Panc1 (cell line): Measurements from ENCODE around the gene KRT2. TPM values are rescaled to one million over a fixed set of nuclear protein-coding genes. Genes with fewer than 3 reads are reported as not detected.

ENCODE experiments used
- ATAC-seq: fragments of 200-7000 bp; cut with Tn5 transposase; 2 replicates; pipeline ENCODE4 v1.9.1; 2020; ENCODE audit warnings: mild to moderate bottlenecking, moderate library complexity
- BruUV-seq: library from RNA; stranded (reverse); fragments of 400-500 nt; replicated peaks from 2 replicates; lab custom pipeline; 2021; lab: Mats Ljungman, UMichigan
- CTCF ChIA-PET: fragments of 300-600 bp; sonication (Branson Sonifier 250); formaldehyde crosslinking; loops from one replicate; lab custom pipeline; 2022; ENCODE audit warnings: antibody characterized with exemption; lab: Charles Lee
- POLR2A ChIA-PET: fragments of 300-600 bp; sonication (Branson Sonifier 250); formaldehyde crosslinking; loops from one replicate; lab custom pipeline; 2022; ENCODE audit warnings: antibody characterized with exemption; lab: Charles Lee
- DNase-seq: peaks from one replicate; pipeline ENCODE4 v3.0.0-alpha.2; 2010; ENCODE audit warnings: low read depth, low spot score
- H3K27ac ChIP-seq: 2 replicates; pipeline ENCODE4 v1.5.1; 2011; ENCODE audit warnings: mild to moderate bottlenecking, low read length, inconsistent platforms
- H3K27me3 ChIP-seq: fragments of 200-500 bp; sonication (Bioruptor generic); 2 replicates; pipeline ENCODE4 v1.6.0; 2014; ENCODE audit warnings: low read length, inconsistent platforms; ENCODE audit not compliant: control insufficient read depth, insufficient read depth
- H3K36me3 ChIP-seq: fragments of 200-500 bp; sonication (Bioruptor generic); 2 replicates; pipeline ENCODE4 v1.5.1; 2014; ENCODE audit warnings: inconsistent platforms, mild to moderate bottlenecking, low read length, moderate library complexity; ENCODE audit not compliant: control insufficient read depth, insufficient read depth
- H3K4me1 ChIP-seq: 2 replicates; pipeline ENCODE4 v1.5.1; 2011; ENCODE audit warnings: inconsistent platforms, mild to moderate bottlenecking, low read length, moderate library complexity; ENCODE audit not compliant: control insufficient read depth, insufficient read depth
- H3K4me3 ChIP-seq, 2 experiments: 2 replicates each; pipeline ENCODE4 v1.5.1; 2011 to 2012; ENCODE audit warnings: low read depth in 2 of 2, low read length in 2 of 2, mild to moderate bottlenecking in 2 of 2, inconsistent platforms in 1 of 2, moderate library complexity in 1 of 2
- H3K9me3 ChIP-seq: fragments of 200-500 bp; sonication (Bioruptor generic); 2 replicates; pipeline ENCODE4 v1.5.1; 2014; ENCODE audit warnings: low read depth, mild to moderate bottlenecking, inconsistent platforms, low read length, moderate library complexity; ENCODE audit not compliant: control insufficient read depth, insufficient read depth
- POLR2AphosphoS5 ChIP-seq: IDR thresholded peaks from 2 replicates; pipeline ENCODE4 v1.6.1; 2012; ENCODE audit warnings: mild to moderate bottlenecking, low read depth, low read length, moderate library complexity
- SIN3A ChIP-seq: IDR thresholded peaks from 2 replicates; pipeline ENCODE4 v1.6.1; 2012; ENCODE audit warnings: low read depth, mild to moderate bottlenecking, low read length, moderate library complexity, borderline replicate concordance; ENCODE audit not compliant: insufficient read depth
- TCF7L2 ChIP-seq: IDR thresholded peaks from 2 replicates; pipeline ENCODE4 v1.6.1; 2011; ENCODE audit warnings: mild to moderate bottlenecking, low read depth, low read length, inconsistent platforms
- in situ Hi-C: cut with HindIII; loops from 2 replicates; pipeline ENCODE4 v1.10.0; 2016; ENCODE audit warnings: low sequenced_read_pairs, low pct_unique_long_range_greater_than_20kb
- intact Hi-C: fragments of 100-400 bp; cut with micrococcal nuclease; formaldehyde crosslinking; loops from one replicate; pipeline ENCODE4 v1.10.0; 2022; ENCODE audit not compliant: unreplicated experiment
- total RNA-seq: library from RNA; stranded (reverse); gene quantifications from one replicate; pipeline ENCODE4 v1.2.1, GENCODE V29; 2021; ENCODE audit not compliant: unreplicated experiment
- TF ChIP-seq, protein P1 (sequence below): fragments of 450-650 bp; IDR thresholded peaks from 2 replicates; pipeline ENCODE4 v1.5.1; 2017; ENCODE audit warnings: mild to moderate bottlenecking
- TF ChIP-seq, protein P2 (sequence below), 2 experiments: IDR thresholded peaks; 2 replicates each; pipeline ENCODE4 v1.6.1; 2011 to 2012; ENCODE audit warnings: low read depth in 2 of 2, control low read depth in 1 of 2, low read length in 1 of 2, mild to moderate bottlenecking in 1 of 2, moderate library complexity in 1 of 2; ENCODE audit not compliant: insufficient read depth in 1 of 2

KRT2 gene
- total RNA-seq, 1 experiment from 2014 or later: 0.33 TPM

GRCh38 chr12:52643233-52644077, 8.6 kb downstream of the KRT2 start:
- H3K27me3 ChIP-seq: peaks cover 18% of the 10 kb centered on the region

DNA sequence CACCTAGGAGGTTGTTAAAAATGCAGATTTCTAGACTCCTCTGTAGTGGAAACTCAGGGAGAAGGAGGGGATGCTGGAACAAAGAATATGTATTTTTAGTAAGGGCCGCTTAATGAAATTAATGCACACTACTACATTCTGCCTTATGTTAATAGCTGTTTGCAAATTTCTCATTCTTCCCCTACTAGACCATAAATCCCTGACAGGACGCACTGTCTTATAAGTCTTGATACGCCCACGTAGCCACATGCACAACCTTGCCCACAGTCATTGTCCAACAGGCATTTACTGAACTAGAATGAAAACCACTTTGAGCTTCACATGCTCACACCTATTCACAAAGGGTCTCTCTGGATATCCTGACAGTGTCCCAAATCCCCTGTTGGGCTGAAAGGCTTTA, 10.5 kb downstream of the KRT2 start:
- in situ Hi-C loops: no loop called here
- no peaks in the 10 kb centered on the region; the same call in 1 of the 2 replicates for H3K36me3 ChIP-seq
- no peak overlapping the region for H3K4me3 ChIP-seq
- peaks cover 18% of the 10 kb centered on the region for H3K27me3 ChIP-seq
- ATAC-seq (no peak), DNase-seq (no peak)
- no TSS peak for BruUV-seq
- intact Hi-C loops: no loop called here
- H3K27ac ChIP-seq: no peak overlapping the region
- no peaks in the 10 kb centered on the region for H3K9me3 ChIP-seq
- no peaks in the 10 kb centered on the region for H3K4me1 ChIP-seq
- POLR2A ChIA-PET: no interaction called here
- TF ChIP-seq, protein P1, sequence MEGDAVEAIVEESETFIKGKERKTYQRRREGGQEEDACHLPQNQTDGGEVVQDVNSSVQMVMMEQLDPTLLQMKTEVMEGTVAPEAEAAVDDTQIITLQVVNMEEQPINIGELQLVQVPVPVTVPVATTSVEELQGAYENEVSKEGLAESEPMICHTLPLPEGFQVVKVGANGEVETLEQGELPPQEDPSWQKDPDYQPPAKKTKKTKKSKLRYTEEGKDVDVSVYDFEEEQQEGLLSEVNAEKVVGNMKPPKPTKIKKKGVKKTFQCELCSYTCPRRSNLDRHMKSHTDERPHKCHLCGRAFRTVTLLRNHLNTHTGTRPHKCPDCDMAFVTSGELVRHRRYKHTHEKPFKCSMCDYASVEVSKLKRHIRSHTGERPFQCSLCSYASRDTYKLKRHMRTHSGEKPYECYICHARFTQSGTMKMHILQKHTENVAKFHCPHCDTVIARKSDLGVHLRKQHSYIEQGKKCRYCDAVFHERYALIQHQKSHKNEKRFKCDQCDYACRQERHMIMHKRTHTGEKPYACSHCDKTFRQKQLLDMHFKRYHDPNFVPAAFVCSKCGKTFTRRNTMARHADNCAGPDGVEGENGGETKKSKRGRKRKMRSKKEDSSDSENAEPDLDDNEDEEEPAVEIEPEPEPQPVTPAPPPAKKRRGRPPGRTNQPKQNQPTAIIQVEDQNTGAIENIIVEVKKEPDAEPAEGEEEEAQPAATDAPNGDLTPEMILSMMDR: no peak
- no peak for TF ChIP-seq TCF7L2
- TF ChIP-seq POLR2AphosphoS5: no peak
- CTCF ChIA-PET: no interaction called here

More at GRCh38 chr12:52643233-52644077, 8.6 kb downstream of the KRT2 start:
- no TSS peak for BruUV-seq
- CTCF ChIA-PET: no interaction called here
- in situ Hi-C loops: no loop called here
- H3K4me1 ChIP-seq: no peaks in the 10 kb centered on the region
- H3K36me3 ChIP-seq: no peaks in the 10 kb centered on the region; the same call in 1 of the 2 replicates
- no peaks in the 10 kb centered on the region for H3K9me3 ChIP-seq
- TF ChIP-seq POLR2AphosphoS5: no peak
- intact Hi-C loops: no loop called here
- DNase-seq (no peak), ATAC-seq (no peak)
- H3K27ac ChIP-seq: no peak overlapping the region
- no peak overlapping the region for H3K4me3 ChIP-seq
- POLR2A ChIA-PET: no interaction called here

- intact Hi-C loops (no loop called here), in situ Hi-C loops (no loop called here)
- no peak overlapping the region for H3K27ac ChIP-seq
- CTCF ChIA-PET: no interaction called here
- DNase-seq (no peak), ATAC-seq (no peak)
- H3K4me3 ChIP-seq: no peak overlapping the region
- POLR2A ChIA-PET: no interaction called here
- H3K9me3 ChIP-seq: no peaks in the 10 kb centered on the region
- H3K36me3 ChIP-seq: no peaks in the 10 kb centered on the region; the same call in 1 of the 2 replicates
- BruUV-seq: no TSS peak
- TF ChIP-seq TCF7L2 (no peak), SIN3A (no peak), POLR2AphosphoS5 (no peak)
- TF ChIP-seq, protein P1: no peak
- TF ChIP-seq, protein P2, sequence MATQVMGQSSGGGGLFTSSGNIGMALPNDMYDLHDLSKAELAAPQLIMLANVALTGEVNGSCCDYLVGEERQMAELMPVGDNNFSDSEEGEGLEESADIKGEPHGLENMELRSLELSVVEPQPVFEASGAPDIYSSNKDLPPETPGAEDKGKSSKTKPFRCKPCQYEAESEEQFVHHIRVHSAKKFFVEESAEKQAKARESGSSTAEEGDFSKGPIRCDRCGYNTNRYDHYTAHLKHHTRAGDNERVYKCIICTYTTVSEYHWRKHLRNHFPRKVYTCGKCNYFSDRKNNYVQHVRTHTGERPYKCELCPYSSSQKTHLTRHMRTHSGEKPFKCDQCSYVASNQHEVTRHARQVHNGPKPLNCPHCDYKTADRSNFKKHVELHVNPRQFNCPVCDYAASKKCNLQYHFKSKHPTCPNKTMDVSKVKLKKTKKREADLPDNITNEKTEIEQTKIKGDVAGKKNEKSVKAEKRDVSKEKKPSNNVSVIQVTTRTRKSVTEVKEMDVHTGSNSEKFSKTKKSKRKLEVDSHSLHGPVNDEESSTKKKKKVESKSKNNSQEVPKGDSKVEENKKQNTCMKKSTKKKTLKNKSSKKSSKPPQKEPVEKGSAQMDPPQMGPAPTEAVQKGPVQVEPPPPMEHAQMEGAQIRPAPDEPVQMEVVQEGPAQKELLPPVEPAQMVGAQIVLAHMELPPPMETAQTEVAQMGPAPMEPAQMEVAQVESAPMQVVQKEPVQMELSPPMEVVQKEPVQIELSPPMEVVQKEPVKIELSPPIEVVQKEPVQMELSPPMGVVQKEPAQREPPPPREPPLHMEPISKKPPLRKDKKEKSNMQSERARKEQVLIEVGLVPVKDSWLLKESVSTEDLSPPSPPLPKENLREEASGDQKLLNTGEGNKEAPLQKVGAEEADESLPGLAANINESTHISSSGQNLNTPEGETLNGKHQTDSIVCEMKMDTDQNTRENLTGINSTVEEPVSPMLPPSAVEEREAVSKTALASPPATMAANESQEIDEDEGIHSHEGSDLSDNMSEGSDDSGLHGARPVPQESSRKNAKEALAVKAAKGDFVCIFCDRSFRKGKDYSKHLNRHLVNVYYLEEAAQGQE (IDR thresholded peaks at IDR 0.05; ENCODE audit: insufficient read depth in 1 of 2, low read depth in 2 of 2, low read length in 1 of 2): no peak
- H3K4me1 ChIP-seq: no peaks in the 10 kb centered on the region
- peaks cover 18% of the 10 kb centered on the region for H3K27me3 ChIP-seq
Observed at GRCh38 chr12:52637299-52637698, 14.7 kb downstream of the KRT2 start.
